ENCODE results near the gene MYO3B.

MYO3B gene

GRCh38 chr2:170177950-170178781, at the start of gene MYO3B:
Gene MYO3B (plus strand): TSS chr2:170178147. CDS start chr2:170178288, 141 bp downstream.
- DNase-seq (ENCODE audit: low read depth) = peak; percentile 31
- no peak within 1 kb of the TSS for H3K4me3 ChIP-seq (ENCODE audit: low read depth, low read length)

GRCh38 chr2:170139276-170139967, 38.5 kb upstream of the MYO3B start:
- no peak for DNase-seq (ENCODE audit: low read depth)
- no peak overlapping the region for H3K4me3 ChIP-seq (ENCODE audit: low read depth, low read length)

- H3K4me3 ChIP-seq (ENCODE audit: low read depth, low read length) = no peak overlapping the region
Measured at GRCh38 chr2:170140561-170140960, 37.4 kb upstream of the MYO3B start.

GRCh38 chr2:170141865-170142264, 36.1 kb upstream of the MYO3B start:
- no peak for DNase-seq (ENCODE audit: low read depth)
- H3K4me3 ChIP-seq (ENCODE audit: low read depth, low read length) = no peak overlapping the region

More at GRCh38 chr2:170140561-170140960, 37.4 kb upstream of the MYO3B start:
- no peak for DNase-seq (ENCODE audit: low read depth)

- no peak overlapping the region for H3K4me3 ChIP-seq (ENCODE audit: low read depth, low read length)
- no peak for DNase-seq (ENCODE audit: low read depth)
Measured at GRCh38 chr2:170142502-170142901, 35.4 kb upstream of the MYO3B start.

- no peak for DNase-seq (ENCODE audit: low read depth)
- no peak overlapping the region for H3K4me3 ChIP-seq (ENCODE audit: low read depth, low read length)
Measured at GRCh38 chr2:170143045-170143717, 34.8 kb upstream of the MYO3B start.

GRCh38 chr2:170144761-170145160, 33.2 kb upstream of the MYO3B start:
- no peak overlapping the region for H3K4me3 ChIP-seq (ENCODE audit: low read depth, low read length)
- no peak for DNase-seq (ENCODE audit: low read depth)

GRCh38 chr2:170145191-170145590, 32.8 kb upstream of the MYO3B start:
- DNase-seq (ENCODE audit: low read depth) = no peak
- no peak overlapping the region for H3K4me3 ChIP-seq (ENCODE audit: low read depth, low read length)

- H3K4me3 ChIP-seq (ENCODE audit: low read depth, low read length) = no peak overlapping the region
- DNase-seq (ENCODE audit: low read depth) = no peak
Measured at GRCh38 chr2:170145675-170146432, 32.1 kb upstream of the MYO3B start.

- no peak for DNase-seq (ENCODE audit: low read depth)
Measured at GRCh38 chr2:170146784-170147183, 31.2 kb upstream of the MYO3B start.

GRCh38 chr2:170147576-170147975, 30.4 kb upstream of the MYO3B start:
- DNase-seq (ENCODE audit: low read depth) = no peak

More at GRCh38 chr2:170146784-170147183, 31.2 kb upstream of the MYO3B start:
- H3K4me3 ChIP-seq (ENCODE audit: low read depth, low read length) = no peak overlapping the region

GRCh38 chr2:170148161-170148560, 29.8 kb upstream of the MYO3B start:
- H3K4me3 ChIP-seq (ENCODE audit: low read depth, low read length) = no peak overlapping the region
- DNase-seq (ENCODE audit: low read depth) = no peak

More at GRCh38 chr2:170147576-170147975, 30.4 kb upstream of the MYO3B start:
- no peak overlapping the region for H3K4me3 ChIP-seq (ENCODE audit: low read depth, low read length)

- no peak for DNase-seq (ENCODE audit: low read depth)
- H3K4me3 ChIP-seq (ENCODE audit: low read depth, low read length) = no peak overlapping the region
Measured at GRCh38 chr2:170152421-170152820, 25.5 kb upstream of the MYO3B start.

GRCh38 chr2:170155022-170155722, 22.8 kb upstream of the MYO3B start:
- DNase-seq (ENCODE audit: low read depth) = no peak
- H3K4me3 ChIP-seq (ENCODE audit: low read depth, low read length) = no peak overlapping the region

GRCh38 chr2:170155723-170156253, 22.2 kb upstream of the MYO3B start:
- H3K4me3 ChIP-seq (ENCODE audit: low read depth, low read length) = no peak overlapping the region
- DNase-seq (ENCODE audit: low read depth) = no peak

- no peak for DNase-seq (ENCODE audit: low read depth)
- H3K4me3 ChIP-seq (ENCODE audit: low read depth, low read length) = no peak overlapping the region
Measured at GRCh38 chr2:170156592-170156991, 21.4 kb upstream of the MYO3B start.

- peak; percentile 43 for DNase-seq (ENCODE audit: low read depth)
Measured at GRCh38 chr2:170157025-170157684, 20.8 kb upstream of the MYO3B start.

GRCh38 chr2:170159060-170159459, 18.9 kb upstream of the MYO3B start:
- DNase-seq (ENCODE audit: low read depth) = no peak
- H3K4me3 ChIP-seq (ENCODE audit: low read depth, low read length) = no peak overlapping the region

More at GRCh38 chr2:170157025-170157684, 20.8 kb upstream of the MYO3B start:
- H3K4me3 ChIP-seq (ENCODE audit: low read depth, low read length) = no peak overlapping the region
